ENCODE data around the gene LSR.

The LSR gene

GRCh38 chr19:35247526-35248309 lies 1.1 kb upstream of the LSR start:
- peak in 3 of 4 experiments; percentile 51 to 59 (median 53) for DNase-seq

GRCh38 chr19:35249146-35249847 lies 495 bp downstream of the LSR start:
- peak in 3 of 4 experiments; percentile 47 to 68 (median 55) for DNase-seq

- DNase-seq = no peak
Measured at GRCh38 chr19:35249848-35250711, 1.3 kb downstream of the LSR start.

- no peak for DNase-seq
Measured at GRCh38 chr19:35251456-35251855, 2.7 kb downstream of the LSR start.

- DNase-seq = no peak
Measured at GRCh38 chr19:35253316-35254286, 4.8 kb downstream of the LSR start.

- DNase-seq = no peak
Measured at GRCh38 chr19:35254341-35255297, 5.8 kb downstream of the LSR start.

- no peak for DNase-seq
Measured at GRCh38 chr19:35256566-35256965, 7.8 kb downstream of the LSR start.

GRCh38 chr19:35257113-35257461 lies 8.3 kb downstream of the LSR start:
- DNase-seq = no peak

- DNase-seq = no peak
Measured at GRCh38 chr19:35260694-35261304, 12.0 kb downstream of the LSR start.

GRCh38 chr19:35261356-35262100 lies 12.7 kb downstream of the LSR start:
- DNase-seq = no peak

GRCh38 chr19:35262101-35262761 lies 13.4 kb downstream of the LSR start:
- DNase-seq = no peak

GRCh38 chr19:35264268-35265125 lies 15.7 kb downstream of the LSR start:
- DNase-seq = peak; percentile 66 to 80 (median 75)

- DNase-seq = no peak
Measured at GRCh38 chr19:35265126-35265899, 16.5 kb downstream of the LSR start.

GRCh38 chr19:35265900-35266519 lies 17.2 kb downstream of the LSR start:
- DNase-seq = no peak

GRCh38 chr19:35266520-35267352 lies 17.9 kb downstream of the LSR start:
- peak in 1 of 4 experiments; percentile 3 for DNase-seq

All from suppressor macrophage (primary cell).